NCI-H2227 (cell line): ENCODE results near the gene GLB1L3.

Experiments used
- DNase-seq: peaks from one replicate; lab custom pipeline; 2025; ENCODE audit not compliant: unreplicated experiment; lab: John Stamatoyannopoulos, UW

GLB1L3 gene, protein sequence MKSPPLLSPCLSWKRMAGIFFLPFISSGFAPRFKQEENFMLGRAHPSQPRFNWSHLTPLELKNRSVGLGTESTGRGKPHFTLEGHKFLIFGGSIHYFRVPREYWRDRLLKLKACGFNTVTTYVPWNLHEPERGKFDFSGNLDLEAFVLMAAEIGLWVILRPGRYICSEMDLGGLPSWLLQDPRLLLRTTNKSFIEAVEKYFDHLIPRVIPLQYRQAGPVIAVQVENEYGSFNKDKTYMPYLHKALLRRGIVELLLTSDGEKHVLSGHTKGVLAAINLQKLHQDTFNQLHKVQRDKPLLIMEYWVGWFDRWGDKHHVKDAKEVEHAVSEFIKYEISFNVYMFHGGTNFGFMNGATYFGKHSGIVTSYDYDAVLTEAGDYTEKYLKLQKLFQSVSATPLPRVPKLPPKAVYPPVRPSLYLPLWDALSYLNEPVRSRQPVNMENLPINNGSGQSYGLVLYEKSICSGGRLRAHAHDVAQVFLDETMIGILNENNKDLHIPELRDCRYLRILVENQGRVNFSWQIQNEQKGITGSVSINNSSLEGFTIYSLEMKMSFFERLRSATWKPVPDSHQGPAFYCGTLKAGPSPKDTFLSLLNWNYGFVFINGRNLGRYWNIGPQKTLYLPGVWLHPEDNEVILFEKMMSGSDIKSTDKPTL

DNA sequence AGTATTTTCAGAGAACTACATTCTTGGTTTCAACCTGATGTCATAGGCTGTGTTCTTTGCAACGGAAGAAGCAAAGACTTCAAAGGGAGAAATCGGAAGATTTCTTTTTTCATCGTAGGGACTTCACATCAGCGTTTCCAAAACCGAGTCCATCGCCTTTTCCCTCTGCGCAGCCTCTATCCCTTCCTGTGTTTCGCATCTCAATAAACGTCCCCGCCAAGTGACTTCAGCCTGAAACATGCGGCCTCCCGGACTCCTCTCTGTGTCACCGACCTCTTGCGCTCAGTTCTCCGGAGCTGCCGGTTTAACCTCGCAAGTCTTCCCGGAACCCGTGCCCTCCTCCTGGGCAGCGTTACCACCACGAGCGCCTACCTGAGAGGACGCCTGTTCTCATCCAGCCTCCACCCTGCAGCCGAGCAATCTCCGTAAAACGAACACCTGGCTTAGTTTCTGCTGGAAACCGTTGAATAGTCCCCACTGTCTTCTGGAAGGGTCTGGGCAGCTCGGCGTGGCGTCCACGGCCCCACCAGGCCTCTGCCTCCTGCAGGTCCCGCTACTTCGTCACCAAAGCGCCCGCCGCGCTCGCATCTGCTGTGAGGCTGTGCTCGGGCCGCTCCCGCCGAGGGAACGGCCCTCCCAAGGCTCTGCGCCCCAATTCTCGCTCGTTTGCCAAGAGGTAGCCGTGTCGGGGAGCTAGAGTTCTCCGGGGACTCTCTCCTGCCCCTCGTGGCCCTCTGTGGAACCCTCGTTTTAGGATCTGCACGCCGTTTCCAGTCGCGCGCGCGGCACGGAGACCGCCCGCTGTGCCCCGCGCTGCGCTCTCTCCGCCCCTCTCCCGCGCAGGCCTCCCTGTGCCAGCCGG is at the start of gene GLB1L3:
GLB1L3 (plus strand) TSS at position 846 of the 862 bp plus-strand sequence. CDS start 362 bp downstream, outside the sequence.
- DNase-seq = peak; percentile 74

DNA sequence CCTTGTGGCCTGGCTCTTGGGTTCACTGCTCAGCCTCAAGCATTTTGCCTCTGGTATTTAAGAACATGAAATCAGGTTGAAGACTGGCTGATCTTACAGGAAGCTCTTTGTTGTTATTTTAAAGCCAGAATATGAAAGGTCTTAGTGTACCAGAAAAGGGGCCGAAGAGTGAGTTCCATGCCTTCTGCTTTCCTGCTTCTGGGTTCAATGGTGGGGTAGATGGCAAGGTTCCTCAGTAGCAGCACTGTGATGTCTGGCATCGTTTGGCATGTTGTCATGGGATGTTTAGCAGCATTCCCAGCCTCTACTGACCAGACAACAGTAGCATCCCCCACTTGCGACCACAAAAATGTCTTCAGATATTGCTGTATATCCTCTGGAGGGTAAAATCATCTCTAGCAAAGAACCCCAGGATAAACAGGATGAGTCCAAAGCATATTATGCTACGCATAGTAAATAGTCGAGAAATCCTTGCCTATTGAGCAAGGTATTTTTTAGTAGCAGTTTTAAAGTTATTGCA is 49.3 kb upstream of the GLB1L3 start:
- DNase-seq = no peak

DNA sequence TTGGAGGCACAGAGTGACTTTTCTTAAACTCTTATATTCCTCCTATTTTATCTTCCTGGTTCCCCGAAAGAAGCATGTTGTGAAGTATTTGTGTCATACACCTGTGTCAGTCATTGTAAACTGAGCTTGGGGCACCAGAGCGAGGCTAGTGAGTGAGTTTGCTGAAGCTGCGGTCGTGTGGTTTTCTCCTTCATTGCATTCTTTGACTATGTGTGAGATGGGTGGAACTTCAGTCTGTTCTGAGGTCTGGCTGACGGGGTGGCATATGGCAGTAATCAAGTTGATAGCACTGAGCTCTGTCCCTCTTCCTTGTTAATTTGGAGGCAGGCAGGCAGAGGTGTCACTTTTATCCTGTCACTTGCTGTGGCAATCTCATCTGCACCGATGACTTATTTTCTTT is 47.6 kb upstream of the GLB1L3 start:
- no peak for DNase-seq

DNA sequence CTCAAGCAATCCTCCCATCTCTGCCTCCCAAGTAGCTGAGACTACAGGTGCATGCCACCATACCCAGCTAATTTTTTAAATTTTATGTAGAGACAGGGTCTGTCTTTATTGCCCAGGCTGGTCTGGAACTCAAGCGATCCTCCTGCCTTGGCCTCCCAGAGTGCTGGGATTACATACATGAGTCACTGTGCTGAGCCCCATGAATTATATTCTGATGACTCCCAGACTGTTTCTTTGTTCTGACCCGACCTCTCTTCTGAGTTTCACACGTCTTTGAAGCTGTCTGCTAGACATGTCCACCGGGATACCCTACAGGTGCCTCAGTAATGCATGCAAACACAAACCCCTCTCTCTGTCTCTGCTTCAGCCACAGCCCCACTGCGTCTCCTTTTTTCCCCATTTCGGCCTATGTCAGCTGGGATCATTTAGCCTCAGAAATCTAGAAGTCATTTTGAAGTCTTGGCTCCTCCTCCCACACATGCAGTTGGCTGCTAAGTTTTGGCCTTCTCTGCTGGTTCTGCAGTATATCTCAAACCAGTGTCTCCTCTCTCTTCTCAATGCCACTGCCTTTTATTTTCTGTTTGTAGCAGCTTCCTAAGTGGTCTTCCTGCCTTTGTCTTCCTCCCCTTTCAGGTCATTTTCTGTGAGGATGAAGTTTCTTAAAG is 46.9 kb upstream of the GLB1L3 start:
- no peak for DNase-seq

DNA sequence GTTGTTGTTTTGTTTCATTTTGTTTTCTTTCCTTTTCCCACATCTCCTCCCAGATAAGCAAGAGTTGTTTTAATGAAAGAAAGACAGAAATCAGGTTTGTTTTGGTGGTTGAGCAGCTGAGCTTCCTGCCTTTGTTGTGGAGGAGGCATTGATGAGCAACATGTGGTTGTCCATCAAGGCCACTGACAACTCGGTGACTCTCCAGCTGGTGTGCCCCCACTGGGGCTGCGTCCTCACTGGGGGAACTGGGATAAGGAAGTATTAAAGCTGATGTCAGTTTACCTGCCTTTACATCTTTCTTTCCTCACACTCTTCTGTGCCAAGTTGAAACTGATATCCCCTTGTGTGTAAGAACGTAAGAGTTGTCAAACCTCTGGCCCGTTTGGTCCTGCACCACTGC is 45.8 kb upstream of the GLB1L3 start:
- no peak for DNase-seq

DNA sequence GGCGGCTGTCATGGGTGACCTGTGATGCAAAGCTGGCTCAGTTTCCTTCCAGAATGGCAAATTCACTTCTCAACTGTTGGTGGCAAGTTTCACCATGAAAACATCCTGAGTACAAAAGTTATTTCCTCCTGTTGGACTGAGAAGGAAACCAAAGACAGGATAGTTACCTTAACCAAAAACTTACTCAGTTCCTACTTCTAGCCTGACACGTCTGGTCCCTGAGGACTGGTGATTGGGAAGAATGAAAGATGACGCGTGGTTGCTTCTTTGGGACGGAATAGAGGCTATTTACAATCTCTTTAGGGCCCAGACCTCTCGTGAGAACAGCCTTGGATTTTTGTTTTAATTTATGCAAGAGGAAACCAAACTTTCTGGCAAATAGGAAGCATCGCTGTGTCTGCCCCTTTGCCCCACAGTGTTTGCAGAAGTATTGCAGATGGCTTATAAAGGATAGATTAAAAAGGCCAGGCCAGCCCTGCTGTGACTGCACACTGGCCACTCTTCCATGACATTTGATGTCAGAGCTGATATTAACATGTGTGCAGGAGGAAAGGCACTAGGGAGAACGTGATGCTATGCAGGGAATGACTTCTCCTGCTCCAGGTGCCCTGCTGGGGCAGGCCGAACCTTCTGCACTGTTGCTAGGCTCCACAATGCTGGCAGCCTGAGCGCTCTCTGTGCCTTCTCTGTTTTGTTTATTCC is 44.1 kb upstream of the GLB1L3 start:
- no peak for DNase-seq

DNA sequence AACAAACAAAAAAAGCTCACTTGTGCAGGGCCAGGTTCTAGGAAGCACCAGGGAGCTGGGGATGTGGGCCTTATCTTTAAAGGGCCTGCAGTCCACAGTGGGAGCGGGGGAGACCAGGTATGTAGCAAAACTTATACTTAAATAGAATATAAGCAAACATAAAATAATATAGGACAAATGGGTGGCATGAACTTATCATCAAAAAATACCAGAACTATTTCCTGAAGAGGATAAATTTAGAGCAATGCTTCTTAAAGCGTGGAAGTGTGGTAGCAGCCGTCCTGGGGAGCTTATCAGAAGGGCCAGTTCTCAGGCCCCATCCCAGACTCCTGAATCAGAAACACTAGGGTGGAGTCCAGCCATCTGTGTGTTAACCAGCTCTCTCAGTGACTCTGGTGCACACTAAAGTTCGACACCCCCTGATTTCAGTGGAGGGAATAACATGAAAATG is 42.4 kb upstream of the GLB1L3 start:
- DNase-seq = no peak

DNA sequence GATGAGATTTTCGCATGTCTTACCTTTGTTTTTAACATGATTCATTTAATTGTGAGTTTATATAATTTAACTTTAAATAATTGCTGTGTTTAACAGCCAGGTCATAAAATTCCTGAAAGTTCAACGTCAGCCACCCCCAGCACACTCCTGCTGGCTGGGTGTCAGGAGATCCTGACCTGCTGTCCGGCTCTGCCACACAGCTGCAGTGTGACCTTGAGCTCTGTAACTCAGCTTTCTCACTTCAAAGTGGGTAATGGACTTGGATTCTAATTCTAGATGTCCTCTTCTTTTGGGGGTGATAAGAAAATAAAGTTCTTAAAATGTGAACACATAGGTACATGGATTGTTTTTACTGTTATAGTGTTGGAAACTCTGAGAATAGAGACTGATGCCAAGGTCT is 40.8 kb upstream of the GLB1L3 start:
- DNase-seq = no peak

DNA sequence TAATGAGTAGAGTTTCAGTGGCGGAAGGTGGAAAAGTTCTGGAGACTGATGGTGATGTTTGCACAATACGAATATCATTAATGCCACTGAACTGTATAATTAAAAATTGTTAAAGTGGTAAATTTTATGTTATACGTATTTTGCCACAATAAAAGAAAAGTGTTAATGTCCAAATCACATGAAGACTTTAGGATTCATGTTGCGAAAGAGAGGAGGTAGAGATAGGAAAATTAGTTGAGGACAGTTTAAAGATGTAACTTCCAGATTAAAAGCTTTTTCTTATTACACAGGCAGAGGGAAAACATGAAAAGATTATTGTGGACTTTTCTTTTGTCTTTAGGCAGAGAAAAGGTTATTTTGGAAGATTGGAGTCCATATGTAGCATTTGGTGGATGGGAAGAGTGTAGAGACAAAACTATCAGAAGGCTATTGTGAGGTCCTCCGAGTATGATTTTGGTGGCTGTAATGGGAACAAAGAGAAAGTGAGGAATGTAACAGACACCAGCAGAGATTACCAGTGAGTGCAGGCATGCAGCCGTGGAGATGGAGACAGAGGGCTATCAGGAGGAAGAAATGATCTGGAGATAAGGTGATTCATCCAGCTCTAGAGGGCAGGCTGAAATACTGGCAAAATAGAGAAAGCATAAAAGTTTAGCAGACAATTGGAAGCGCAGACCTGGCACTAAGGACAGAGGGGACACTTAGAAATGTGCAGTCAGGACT is 39.2 kb upstream of the GLB1L3 start:
- no peak for DNase-seq

DNA sequence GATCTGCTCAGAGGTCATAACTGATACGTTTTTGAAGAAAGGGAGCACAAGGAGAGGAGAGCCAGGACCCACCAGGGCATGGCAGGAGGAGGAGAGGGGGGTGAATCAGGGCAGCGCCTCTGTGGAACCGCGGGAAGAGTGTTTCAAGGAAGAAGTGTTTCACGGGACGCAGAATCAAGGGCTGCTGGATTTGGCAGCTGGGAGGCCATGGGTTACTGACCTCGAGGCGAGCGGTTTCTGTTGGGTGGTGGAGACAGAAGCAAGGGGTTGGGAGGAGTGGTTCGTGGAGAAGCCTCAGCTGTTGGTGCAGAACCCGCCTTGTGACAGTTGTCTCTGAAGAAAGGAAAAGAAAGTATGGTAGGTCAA is 38.6 kb upstream of the GLB1L3 start:
- DNase-seq = no peak

DNA sequence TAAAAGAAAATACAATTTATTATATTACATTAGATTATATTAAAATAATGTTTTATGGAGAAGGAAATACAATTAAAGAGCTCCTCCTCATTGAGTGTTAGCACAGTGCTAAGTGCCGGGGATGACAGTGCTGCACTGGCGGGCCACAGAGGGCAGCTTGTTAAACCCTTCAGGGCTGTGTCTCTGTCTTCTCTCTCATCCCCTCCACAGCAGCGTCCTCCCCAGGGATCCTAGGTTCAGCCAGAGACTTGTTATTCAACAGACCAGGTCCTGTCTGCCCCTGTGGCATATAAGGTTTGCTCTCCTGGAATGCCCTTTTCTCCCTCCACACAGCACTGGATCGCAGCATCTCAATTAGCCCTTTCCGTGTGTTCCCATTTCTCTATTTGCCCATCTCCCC is 37.2 kb upstream of the GLB1L3 start:
- no peak for DNase-seq

DNA sequence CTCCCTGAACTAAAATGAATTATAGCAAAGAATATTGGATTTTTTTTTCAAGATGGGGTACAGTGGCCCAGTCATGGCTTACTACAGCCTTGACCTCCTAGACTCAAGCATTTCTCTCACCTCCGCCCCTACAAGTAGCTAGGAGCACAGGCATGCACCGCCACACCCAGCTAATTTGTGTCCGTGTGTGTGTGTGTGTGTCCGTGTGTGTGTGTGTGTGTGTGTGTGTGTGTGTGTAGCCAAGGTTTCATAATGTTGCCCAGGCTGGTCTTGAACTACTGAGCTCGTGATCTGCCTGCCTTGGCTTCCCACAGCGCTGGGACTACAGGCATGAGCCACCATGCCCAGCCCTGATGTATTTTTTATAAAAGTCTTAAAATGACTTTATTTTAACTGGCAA is 35.6 kb upstream of the GLB1L3 start:
- no peak for DNase-seq

DNA sequence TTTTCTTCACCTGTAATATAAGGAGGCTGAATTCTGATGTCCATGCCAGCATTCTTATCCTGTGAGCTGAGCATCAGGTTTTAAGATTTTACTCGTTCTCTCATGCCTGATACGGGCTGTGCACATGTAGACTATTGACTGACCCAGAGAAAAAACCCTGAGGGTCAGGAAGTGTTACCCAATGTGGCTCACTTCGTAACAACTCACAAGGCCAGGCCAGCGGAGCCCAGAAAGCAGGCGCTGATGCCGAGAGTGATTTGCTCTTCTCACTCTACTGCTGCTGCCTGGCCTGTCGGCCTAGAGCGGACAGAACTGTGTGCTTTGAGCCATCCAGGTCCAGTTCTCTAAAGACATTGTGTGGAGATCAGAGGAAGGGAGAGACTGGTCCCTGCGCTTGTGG is 33.8 kb upstream of the GLB1L3 start:
- DNase-seq = no peak

DNA sequence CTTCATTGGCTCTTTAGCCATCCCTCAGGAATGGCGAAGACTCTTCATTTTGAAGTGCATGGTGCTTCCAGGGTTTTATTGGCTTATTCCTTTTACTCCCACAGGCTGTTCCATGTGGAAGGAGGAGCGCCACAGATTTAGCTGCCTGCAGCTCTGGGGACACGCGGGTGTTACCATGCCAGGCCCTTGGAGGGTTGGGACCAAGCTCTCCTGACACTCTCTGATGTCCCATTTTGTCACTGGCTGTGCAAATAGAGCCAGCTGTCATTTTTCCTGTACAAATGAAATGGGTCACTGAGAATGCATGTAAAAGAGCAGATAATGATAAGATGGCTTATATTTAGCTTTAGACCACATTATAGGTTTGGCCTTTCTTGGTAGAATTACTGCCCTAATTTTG is 32.3 kb upstream of the GLB1L3 start:
- DNase-seq = no peak

DNA sequence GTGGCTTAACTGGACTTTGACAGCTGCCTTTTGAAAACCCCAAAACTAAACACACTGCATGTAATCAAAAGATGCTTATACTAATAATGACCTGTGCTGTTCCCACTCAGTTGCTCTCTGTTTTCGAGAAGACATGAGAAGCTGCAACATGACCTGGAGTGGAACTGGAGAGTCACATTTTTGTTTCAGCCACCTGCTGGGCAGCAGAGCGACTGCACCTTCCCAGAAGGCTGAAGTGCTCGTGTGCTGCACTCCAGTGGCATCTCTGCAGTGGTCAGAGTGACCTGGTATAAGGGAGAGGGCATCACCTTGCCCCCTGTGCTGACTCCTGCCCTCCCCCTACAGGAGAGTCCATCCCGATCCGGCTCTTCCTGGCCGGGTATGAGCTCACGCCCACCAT is 31.6 kb upstream of the GLB1L3 start:
- no peak for DNase-seq

DNA sequence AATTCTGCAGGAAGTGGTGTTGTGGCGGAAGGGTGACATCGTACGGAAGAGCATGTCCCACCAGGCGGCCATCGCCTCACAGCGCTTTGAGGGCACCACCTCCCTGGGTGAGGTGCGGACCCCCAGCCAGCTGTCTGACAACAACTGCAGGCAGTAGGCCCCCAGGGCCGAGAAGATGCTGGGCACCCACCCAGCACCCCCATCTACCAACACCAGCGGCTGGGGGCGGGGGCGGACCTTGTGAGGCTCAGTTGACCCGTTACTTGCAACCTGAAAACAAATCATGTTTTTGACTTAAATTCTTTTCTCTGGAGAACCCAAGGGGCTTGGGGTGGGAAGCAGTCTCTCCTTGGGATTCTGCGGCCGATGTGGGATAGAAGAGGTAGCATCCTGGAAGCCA is 30.7 kb upstream of the GLB1L3 start:
- no peak for DNase-seq

DNA sequence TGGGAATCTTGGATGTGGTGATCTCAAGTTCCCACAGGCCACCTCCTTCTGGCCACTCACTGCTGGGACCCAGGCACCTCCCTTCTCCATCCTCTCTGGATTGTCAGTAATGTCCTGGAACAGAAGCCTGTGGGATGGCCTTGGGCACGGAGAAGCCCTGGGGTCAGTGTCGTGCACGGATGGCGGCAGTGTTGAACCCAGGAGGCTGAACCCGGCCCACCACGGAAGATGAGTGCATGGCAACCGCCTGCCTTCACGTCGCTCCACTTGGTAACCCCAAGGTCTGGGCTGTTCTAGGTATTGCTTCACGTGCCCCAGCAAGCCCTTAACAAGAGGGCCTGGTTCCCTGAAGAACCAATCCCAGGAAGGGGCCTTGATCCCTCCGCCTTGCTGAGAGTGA is 30.1 kb upstream of the GLB1L3 start:
- no peak for DNase-seq

DNA sequence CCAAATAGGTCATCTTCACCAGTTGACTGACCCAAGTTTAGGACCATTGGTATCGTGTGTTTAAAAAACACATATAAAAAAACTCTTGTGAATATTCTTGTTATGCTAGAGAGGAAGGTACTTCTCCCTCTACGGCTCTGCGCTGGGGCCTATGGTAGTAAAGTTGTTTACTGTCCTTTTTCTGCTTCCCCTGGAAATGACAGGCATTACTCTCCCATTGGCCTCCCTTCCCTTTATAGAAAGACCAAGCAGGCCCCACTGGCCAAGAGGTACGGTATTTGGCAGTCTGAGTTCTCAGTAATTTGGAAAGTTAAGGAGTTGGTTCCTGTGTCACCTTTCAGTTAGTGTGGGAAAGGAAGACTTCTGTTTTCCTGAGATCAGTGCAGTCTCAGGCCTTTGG is 29.5 kb upstream of the GLB1L3 start:
- no peak for DNase-seq

DNA sequence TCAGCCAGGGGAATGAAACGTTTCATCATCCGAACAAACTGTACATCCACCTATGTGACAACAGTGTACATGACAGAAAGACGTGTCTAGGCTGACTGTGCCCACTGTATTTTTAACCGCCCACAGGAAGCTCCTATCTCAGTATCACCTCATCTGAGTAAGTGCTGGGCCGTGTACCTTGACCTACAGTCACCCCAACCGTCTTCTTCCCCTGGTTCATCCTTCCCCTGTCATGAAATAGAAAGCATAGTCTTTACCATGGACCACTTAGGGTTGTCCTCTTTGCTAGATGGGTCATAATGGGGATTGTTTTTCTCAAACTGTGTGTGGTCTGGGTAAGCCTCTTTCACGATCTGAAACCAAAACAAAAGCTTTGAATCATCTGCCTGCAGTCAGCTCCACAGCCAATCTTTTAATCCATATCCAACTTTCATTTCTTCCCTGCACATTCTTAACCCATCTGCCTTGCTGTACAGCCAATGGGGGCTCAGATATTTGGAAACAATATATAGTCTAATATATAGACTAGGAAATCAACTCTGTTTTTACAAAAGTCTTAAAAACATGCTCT is 27.2 kb upstream of the GLB1L3 start:
- no peak for DNase-seq
